ENCODE measurements around the gene VILL.

DNA sequence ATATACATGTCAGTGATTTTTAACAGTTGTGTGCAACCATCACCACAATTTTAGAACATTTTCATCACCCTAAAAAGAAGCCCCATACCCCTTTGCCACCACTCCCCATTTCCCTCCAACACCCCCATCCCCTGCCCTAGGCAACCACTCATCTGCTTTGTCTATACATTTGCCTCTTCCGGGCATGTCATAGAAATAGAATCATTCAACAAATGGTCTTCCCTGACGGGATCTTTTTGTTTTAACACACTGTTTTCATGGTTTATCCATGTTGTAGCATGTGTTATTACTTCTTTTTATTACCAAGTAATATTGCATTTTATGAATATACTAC is 4.0 kb downstream of the VILL start:
- TF ChIP-seq POLR2A (IDR thresholded peaks at IDR 0.05; ENCODE audit: low read depth, low read length): no peak
- TF ChIP-seq POLR2AphosphoS5 (IDR thresholded peaks at IDR 0.05; ENCODE audit: low read depth, low read length): no peak
- TF ChIP-seq TAF1 (IDR thresholded peaks at IDR 0.05; ENCODE audit: low read depth, low read length): no peak
- no peak for TF ChIP-seq POU2F2 (IDR thresholded peaks at IDR 0.05; ENCODE audit: low read depth, low read length)
- no peak for TF ChIP-seq PAX5 (IDR thresholded peaks at IDR 0.05; ENCODE audit: insufficient read depth, low read length, severe bottlenecking)

Data from GM12891 (cell line).